Measurements from ENCODE around the gene PLD1.
A peak's percentile ranks its signal among the peaks of the same experiment; 100 is the strongest.
"Not testable (repeated sequence)": the region's sequence is repeated elsewhere in the genome, so short reads cannot be mapped to it uniquely, and the experiment has no call there.

Gene PLD1

GRCh38 chr3:171815973-171816595 lies 5.8 kb upstream of the PLD1 start:
- no peak for DNase-seq

- not testable (repeated sequence) for DNase-seq
Measured at GRCh38 chr3:171814662-171815061, 4.4 kb upstream of the PLD1 start.

DNA sequence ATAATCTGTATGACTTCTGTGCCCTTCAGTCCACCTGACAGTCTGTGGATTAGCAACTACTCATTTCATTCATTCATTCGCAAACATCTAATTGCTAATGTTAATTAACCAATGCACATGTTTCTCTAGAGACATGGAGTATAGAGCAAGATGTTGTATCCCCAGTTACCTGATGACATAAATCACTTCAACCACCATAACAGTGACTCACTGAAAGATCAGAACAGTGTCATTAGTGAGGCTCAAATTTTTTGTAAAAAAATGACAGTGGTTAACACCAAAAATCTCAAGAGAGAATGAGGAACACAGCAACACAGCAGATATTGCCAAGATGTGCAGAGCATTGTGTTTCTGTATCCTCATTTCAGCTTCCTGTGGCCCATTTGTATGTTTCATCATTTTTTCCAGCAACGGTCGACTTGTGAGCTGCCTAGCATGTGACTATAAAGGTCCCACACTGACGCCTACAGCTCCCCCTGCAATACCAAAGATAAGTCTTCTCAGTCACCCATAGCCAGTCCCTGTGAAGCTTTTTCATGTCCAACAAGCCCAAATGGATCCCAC lies 3.7 kb upstream of the PLD1 start:
- no peak for DNase-seq

GRCh38 chr3:171813278-171813896 lies 3.1 kb upstream of the PLD1 start:
- no peak for DNase-seq

DNA sequence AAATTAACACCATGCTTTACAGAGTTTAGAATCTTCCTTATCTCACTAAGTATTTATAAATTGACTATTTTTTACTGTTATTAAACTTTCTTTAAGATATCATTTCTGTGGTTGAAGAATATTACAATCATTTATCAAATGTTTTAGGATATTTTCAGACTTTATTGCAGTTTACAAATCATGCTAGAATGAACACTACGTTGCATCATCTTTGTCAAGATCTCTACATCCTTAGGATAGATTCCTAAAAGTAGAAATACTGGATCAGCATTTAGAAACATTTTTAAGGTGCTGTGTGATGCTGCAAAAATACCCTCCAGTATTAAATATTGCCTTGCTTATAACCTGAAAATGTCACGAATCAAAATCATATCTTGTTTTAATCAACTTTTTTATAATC lies 2.5 kb upstream of the PLD1 start:
- DNase-seq = no peak

- DNase-seq = no peak
Measured at GRCh38 chr3:171811913-171812335, 1.6 kb upstream of the PLD1 start.

DNA sequence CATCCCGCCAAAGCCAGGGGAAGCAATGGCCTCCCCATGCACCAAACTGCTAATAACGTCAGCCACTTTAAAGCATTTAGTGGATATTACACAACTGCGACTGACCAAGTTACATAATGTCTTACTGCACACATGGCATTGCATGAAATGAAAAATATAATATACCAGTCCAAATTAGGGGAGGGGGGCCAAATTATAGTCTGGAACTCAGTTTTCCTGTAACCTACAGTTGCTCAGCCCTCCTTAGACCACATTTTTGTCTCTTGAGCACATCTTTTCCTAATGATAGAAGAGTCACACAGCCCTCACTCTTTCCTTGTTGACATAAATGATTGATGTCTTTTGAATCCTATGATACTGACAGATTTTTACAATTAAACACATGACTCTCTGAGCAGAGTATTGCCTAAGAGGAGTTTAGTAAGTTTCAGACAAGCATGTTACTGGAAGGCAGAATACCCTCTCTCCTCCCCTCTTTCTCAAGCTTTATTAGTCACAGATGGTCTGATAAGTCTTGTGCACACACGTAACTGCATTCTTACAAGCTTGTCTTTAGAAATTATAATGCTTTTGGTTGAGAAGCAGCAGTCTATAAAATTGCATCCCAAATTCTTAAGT lies 1.1 kb upstream of the PLD1 start:
- no peak for DNase-seq

- no peak for DNase-seq
Measured at GRCh38 chr3:171810629-171811294, 479 bp upstream of the PLD1 start.

GRCh38 chr3:171809611-171809860 lies 747 bp downstream of the PLD1 start:
- DNase-seq = no peak

- peak; percentile 20 for DNase-seq
Measured at GRCh38 chr3:171807806-171808205, 2.5 kb downstream of the PLD1 start.

DNA sequence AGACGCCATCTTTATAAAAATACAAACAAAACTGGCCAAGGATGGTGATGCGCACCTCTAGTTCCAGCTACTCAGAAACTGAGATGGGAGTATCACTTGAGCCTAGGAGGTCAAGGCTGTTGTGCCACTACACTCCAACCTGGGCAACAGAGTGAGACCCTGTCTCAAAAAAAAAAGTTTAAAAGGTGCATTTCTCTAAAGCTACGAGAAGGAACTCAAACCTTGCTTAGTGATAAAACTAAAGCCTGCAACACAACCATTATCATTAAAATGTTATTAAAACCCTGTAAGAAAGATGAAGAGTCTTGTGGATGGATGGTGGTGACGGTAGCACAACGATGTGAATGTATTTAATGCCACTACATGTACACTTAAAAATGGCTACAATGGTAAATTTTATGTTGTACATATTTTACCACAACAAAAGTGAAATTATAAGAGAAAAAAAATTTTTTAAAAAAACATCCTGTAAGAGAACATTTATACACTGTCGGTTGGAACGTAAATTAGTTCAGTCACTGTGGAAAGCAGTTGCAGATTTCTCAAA lies 3.1 kb downstream of the PLD1 start:
- DNase-seq = no peak

DNA sequence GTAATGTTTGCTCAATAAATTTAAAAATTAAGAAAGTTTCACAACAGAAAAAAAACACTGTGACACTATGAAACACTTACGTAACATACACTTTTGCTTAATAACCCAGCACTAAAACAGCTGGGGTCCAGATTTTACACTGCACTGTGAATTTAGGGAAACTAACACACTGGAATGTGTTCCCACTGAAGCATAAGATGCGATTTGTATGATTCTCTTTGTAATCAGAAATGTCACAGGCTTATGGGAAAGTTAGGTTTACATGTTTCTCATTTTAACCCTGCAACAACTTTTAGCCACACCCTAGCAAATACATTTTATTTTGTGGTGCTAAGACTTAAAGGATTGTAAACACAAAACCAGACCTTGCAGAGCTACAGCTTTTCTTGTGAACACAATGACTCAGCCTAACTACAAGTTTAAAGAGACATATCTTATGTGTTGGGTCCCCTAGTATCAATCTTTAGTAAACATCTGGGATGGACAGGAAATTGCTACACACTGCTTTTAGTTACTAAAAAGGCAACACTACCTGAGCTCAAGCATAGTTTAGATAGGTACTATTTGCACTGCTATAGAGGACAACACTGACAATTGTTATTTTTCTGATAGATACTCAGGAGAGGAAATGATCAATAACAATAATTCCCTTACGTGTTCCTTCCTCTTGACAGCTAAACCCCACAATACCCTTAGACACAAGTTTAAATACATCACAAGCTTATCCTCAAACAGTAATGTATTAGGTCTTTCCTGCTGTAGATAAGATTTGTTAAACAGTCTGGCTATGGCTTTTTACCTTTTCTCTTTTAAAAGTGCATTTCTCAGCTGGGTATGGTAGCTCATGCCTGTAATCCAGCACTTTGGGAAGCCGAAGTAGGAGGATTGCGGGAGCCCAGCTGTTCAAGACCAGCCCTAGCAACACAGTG lies 3.8 kb downstream of the PLD1 start:
- DNase-seq = no peak

DNA sequence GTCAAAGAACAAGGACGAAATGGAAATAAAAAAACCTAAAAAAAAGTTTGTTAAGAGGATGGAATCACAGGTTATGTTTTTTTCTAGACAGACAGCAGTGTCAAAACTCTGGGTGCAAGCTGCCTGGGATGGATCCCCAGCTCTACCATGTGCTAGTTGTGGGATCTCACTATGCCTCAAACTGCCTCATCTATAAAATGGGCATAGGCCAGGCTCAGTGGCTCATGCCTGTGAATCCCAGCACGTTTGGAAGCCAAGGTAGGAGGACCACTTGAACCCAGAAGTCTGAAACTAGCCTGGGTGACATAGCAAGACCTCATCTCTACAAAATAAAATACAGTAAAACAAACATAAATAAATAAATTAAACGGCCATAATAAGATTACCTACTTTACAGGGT lies 4.6 kb downstream of the PLD1 start:
- DNase-seq = no peak

DNA sequence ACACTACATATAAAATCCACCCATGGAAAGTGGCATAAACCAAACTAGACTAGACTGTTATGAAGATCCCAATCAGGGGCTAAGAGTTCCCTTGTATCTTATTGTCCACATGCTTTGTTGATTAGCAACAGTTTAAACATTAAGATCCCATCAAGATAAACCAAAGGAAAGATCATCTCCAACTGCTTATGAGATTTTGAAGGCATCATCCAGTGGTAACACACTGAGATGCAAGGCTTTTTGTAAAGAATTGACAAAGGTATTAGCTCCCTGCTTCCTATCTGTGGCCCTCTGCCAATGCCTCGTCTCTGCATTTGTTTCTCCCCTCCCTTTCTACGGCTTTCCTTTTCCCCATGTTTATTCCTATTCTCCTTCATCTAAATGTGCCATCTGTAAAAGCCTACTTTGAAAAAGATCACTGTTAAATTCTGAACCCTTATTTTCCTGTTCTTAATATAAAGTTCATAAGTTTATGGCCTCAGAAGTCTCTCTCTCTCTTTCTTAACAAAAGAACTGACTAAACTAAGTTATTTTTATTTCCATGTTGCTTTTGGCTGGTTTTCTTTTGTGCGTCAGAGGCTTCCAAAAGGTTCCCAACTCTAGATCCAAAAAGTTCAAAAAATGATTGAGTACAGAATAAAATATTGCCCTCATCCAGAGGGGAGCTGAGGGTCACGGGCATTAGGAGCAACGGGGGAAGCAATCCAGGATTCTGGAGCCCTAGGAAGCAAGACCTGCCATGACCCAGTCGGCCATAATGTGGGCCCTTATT lies 5.5 kb downstream of the PLD1 start:
- DNase-seq = no peak

DNA sequence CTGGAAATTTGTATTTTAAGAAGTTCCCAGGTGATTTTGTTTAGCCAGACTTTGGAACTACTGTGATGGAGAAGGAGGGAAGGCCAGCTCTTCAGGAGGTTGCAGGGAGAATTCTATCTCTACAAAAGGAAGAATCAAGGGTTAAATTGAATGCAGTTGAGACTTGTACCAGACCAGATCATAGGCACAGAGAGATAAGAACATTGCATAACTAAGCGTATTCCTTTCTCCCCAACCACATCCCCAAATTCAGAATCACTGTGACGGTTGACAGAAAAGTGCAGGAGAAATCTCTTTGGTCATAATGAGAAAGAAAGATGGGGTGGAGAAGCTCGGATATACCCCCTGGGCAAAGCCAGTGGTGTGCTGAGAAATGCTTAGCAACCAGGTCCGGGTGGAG lies 7.2 kb downstream of the PLD1 start:
- DNase-seq = no peak

- no peak for DNase-seq
Measured at GRCh38 chr3:171802590-171802956, 7.7 kb downstream of the PLD1 start.

DNA sequence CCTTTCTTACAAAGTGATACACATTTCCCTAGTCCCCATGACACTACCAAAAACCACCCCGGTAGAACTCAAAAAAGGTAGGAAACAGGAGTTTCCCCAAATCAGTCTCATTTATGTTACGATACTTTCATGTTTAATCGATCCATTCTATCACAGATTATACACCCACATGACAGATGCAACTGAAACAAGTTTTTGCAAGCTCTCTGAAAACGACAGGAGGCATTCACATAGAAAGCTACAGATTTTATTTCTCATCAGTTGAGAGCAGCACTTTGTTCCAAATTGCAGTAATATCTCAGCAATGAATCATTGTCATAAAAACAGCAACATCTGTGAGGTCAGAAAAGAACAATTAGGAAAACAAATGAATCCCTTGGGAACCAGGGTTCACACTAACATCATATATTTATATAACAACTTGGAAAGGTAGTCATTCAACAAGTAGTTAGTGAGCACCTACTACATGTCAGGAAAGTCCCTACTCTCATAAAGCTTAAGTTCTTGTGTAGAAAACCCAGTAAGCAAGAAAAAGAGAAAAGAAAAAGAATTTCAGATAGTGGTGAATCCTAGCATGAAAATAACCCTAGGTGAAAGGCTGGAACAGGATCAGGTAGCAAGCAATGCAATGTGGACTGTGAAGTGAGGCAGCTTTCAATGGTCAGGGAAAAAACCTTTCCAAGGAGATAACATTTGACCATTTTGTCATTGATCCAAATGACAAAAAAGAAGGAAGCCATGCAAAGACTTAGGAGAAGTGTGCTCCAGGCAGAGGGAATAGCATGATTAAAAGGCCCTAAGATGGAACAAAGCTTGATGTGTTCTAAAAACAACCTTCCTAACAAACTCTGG lies 8.3 kb downstream of the PLD1 start:
- no peak for DNase-seq

DNA sequence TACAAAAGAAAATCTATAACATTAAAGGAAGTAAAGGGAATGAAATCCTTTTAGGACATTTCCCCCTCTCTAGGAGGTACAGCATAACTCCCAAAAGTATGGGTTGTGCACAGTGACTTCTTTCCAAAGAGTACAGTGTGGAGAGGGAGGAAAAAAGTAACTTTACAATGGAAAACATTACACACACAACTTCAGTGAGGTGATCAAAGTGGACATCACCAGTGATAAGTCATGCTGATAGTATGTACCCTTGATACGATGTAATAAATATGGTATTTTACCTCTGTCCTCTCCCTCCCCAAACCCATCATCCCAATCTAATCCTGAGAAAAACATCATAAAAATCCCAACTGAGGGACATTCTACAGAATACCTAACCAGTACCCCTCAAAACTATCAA lies 10.8 kb downstream of the PLD1 start:
- no peak for DNase-seq

GRCh38 chr3:171797873-171798272 lies 12.4 kb downstream of the PLD1 start:
- no peak for DNase-seq

- DNase-seq = no peak
Measured at GRCh38 chr3:171797265-171797679, 13.0 kb downstream of the PLD1 start.

All from NCI-H774 (cell line).